Neural cell (in vitro differentiated cells): Measurements from ENCODE around the gene ARGFX. TPM values are rescaled to one million over a fixed set of nuclear protein-coding genes. Genes with fewer than 3 reads are reported as not detected.

Experiments used
- H2AFZ ChIP-seq: fragments of 200-600, 300-800 bp; sonication (generic), shearing (Covaris generic); 2 replicates; pipeline ENCODE4 v1.6.0; 2014; ENCODE audit warnings: low read depth, mild to moderate bottlenecking, antibody characterized with exemption, low read length, moderate library complexity
- H3F3A ChIP-seq: fragments of 200-600 bp; shearing (Covaris generic); 2 replicates; pipeline ENCODE4 v1.6.1; 2016; ENCODE audit warnings: mild to moderate bottlenecking, moderate library complexity, mixed read lengths, antibody characterized with exemption, low read length; ENCODE audit not compliant: insufficient read depth, poor library complexity, severe bottlenecking
- H3K27ac ChIP-seq: fragments of 200-600, 300-800 bp; sonication (generic), shearing (Covaris generic); 2 replicates; pipeline ENCODE4 v1.5.1; 2014; ENCODE audit warnings: mild to moderate bottlenecking, low read length, moderate library complexity
- H3K27me3 ChIP-seq: fragments of 300-800, 200-600 bp; sonication (generic), shearing (Covaris generic); 2 replicates; pipeline ENCODE4 v1.6.0; 2014; ENCODE audit warnings: mild to moderate bottlenecking, low read depth, low read length, moderate library complexity; ENCODE audit not compliant: insufficient read depth
- H3K36me3 ChIP-seq: fragments of 300-800, 200-600 bp; sonication (generic), shearing (Covaris generic); 2 replicates; pipeline ENCODE4 v1.5.1; 2014; ENCODE audit warnings: mild to moderate bottlenecking, antibody characterized with exemption, low read length, moderate library complexity; ENCODE audit not compliant: insufficient read depth
- H3K4me2 ChIP-seq: fragments of 300-800, 200-600 bp; sonication (generic), shearing (Covaris generic); 2 replicates; pipeline ENCODE4 v1.6.0; 2014; ENCODE audit warnings: mild to moderate bottlenecking, low read length
- H3K4me3 ChIP-seq: fragments of 300-800, 200-600 bp; sonication (generic), shearing (Covaris generic); 2 replicates; pipeline ENCODE4 v1.5.1; 2014; ENCODE audit warnings: mild to moderate bottlenecking, low read length, moderate library complexity
- H3K79me2 ChIP-seq: fragments of 200-600 bp; shearing (Covaris generic); replicated peaks from 2 replicates; pipeline ENCODE4 v1.6.0; 2014; ENCODE audit warnings: mild to moderate bottlenecking, low read length, moderate library complexity; ENCODE audit not compliant: insufficient read depth
- H3K9ac ChIP-seq: fragments of 300-800, 200-600 bp; sonication (generic), shearing (Covaris generic); 2 replicates; pipeline ENCODE4 v1.6.1; 2016; ENCODE audit warnings: mild to moderate bottlenecking, low read length, mixed read lengths
- H3K9me2 ChIP-seq: fragments of 200-600 bp; shearing (Covaris generic); 2 replicates; pipeline ENCODE4 v1.6.1; 2016; ENCODE audit warnings: mild to moderate bottlenecking, low read length, mixed read lengths; ENCODE audit not compliant: insufficient read depth
- H3K9me3 ChIP-seq: fragments of 200-600, 300-800 bp; sonication (generic), shearing (Covaris generic); 2 replicates; pipeline ENCODE4 v1.6.1; 2016; ENCODE audit warnings: mild to moderate bottlenecking, mixed run types, low read length, moderate library complexity, mixed read lengths
- H4K20me1 ChIP-seq: fragments of 200-600 bp; shearing (Covaris generic); 2 replicates; pipeline ENCODE4 v1.6.1; 2016; ENCODE audit warnings: mild to moderate bottlenecking, mixed run types; ENCODE audit not compliant: insufficient read depth
- CTCF ChIP-seq: fragments of 450-650 bp; IDR thresholded peaks from 2 replicates; pipeline ENCODE4 v1.5.1; 2014; ENCODE audit warnings: antibody characterized with exemption, mild to moderate bottlenecking, moderate library complexity; ENCODE audit not compliant: poor library complexity, severe bottlenecking
- EP300 ChIP-seq: fragments of 450-650 bp; conservative IDR thresholded peaks from 2 replicates; pipeline ENCODE4 v1.6.1; 2014; ENCODE audit warnings: antibody characterized with exemption, mild to moderate bottlenecking, moderate library complexity; ENCODE audit not compliant: poor library complexity, severe bottlenecking
- EZH2 ChIP-seq: fragments of 200-600, 300-800 bp; shearing (Covaris generic), sonication (generic); IDR thresholded peaks from 2 replicates; pipeline ENCODE4 v1.6.1; 2014; ENCODE audit warnings: antibody characterized with exemption, low read length, borderline replicate concordance, mild to moderate bottlenecking; ENCODE audit not compliant: insufficient read depth, poor library complexity, severe bottlenecking
- MXI1 ChIP-seq: fragments of 450-650 bp; conservative IDR thresholded peaks from 2 replicates; pipeline ENCODE4 v1.6.1; 2014; ENCODE audit warnings: antibody characterized with exemption, mild to moderate bottlenecking; ENCODE audit not compliant: poor library complexity, severe bottlenecking
- POLR2AphosphoS5 ChIP-seq: IDR thresholded peaks from 2 replicates; pipeline ENCODE4 v1.6.1; 2012
- RAD21 ChIP-seq: fragments of 450-650 bp; conservative IDR thresholded peaks from 2 replicates; pipeline ENCODE4 v1.6.1; 2014; ENCODE audit warnings: antibody characterized with exemption, mild to moderate bottlenecking, moderate library complexity
- REST ChIP-seq: IDR thresholded peaks from 2 replicates; pipeline ENCODE4 v1.6.1; 2012; ENCODE audit warnings: borderline replicate concordance
- SMC3 ChIP-seq: fragments of 450-650 bp; conservative IDR thresholded peaks from 2 replicates; pipeline ENCODE4 v1.6.1; 2014; ENCODE audit warnings: antibody characterized with exemption, mild to moderate bottlenecking, moderate library complexity; ENCODE audit not compliant: poor library complexity
- TAF1 ChIP-seq: IDR thresholded peaks from 2 replicates; pipeline ENCODE4 v1.6.1; 2012; ENCODE audit warnings: low read depth
- polyA plus RNA-seq: library from polyadenylated mRNA; depleted of rRNA; stranded (reverse); fragments of >200 nt; gene quantifications from 2 replicates; pipeline ENCODE4 v1.2.3, GENCODE V29; 2014

ARGFX gene
- polyA plus RNA-seq, 1 donor from 2014 or later, result not detected

GRCh38 chr3:121531269-121531668 lies 36.5 kb upstream of the ARGFX start:
- no peaks in the 10 kb centered on the region for H3K36me3 ChIP-seq
- H3K27me3 ChIP-seq, result no peaks in the 10 kb centered on the region
- H3K9me3 ChIP-seq, result no peaks in the 10 kb centered on the region

GRCh38 chr3:121542924-121543323 lies 24.8 kb upstream of the ARGFX start:
- no peaks in the 10 kb centered on the region for H3F3A ChIP-seq
- no peak overlapping the region for H3K9ac ChIP-seq
- H4K20me1 ChIP-seq, result no peaks in the 10 kb centered on the region
- no peak overlapping the region for H2AFZ ChIP-seq
- no peaks in the 10 kb centered on the region for H3K9me2 ChIP-seq
- H3K9me3 ChIP-seq, result no peaks in the 10 kb centered on the region
- H3K4me3 ChIP-seq, result no peak overlapping the region
- H3K36me3 ChIP-seq, result no peaks in the 10 kb centered on the region
- H3K27ac ChIP-seq, result no peak overlapping the region
- no peaks in the 10 kb centered on the region for H3K27me3 ChIP-seq
- H3K4me2 ChIP-seq, result no peak overlapping the region
- peaks cover 4% of the 10 kb centered on the region for H3K79me2 ChIP-seq
- TF ChIP-seq MXI1 (no peak), RAD21 (no peak), REST (no peak), EP300 (no peak), SMC3 (no peak), POLR2AphosphoS5 (no peak), CTCF (no peak)

More at GRCh38 chr3:121531269-121531668, 36.5 kb upstream of the ARGFX start:
- H3K9ac ChIP-seq, result no peak overlapping the region
- H3K4me3 ChIP-seq, result no peak overlapping the region
- no peak overlapping the region for H3K4me2 ChIP-seq
- H3F3A ChIP-seq, result no peaks in the 10 kb centered on the region
- no peaks in the 10 kb centered on the region for H3K79me2 ChIP-seq
- no peak overlapping the region for H2AFZ ChIP-seq
- TF ChIP-seq POLR2AphosphoS5 (no peak), TAF1 (no peak), MXI1 (no peak), EZH2 (no peak), REST (no peak), CTCF (no peak), RAD21 (no peak), SMC3 (no peak), EP300 (no peak)
- H3K9me2 ChIP-seq, result no peaks in the 10 kb centered on the region
- H3K27ac ChIP-seq, result no peak overlapping the region
- no peaks in the 10 kb centered on the region for H4K20me1 ChIP-seq
